Fibroblast of lung (primary cell): ENCODE results near the gene AEBP2.

Experiments
- EZH2 ChIP-seq: IDR thresholded peaks from 2 replicates; pipeline ENCODE4 v1.5.1; 2012; ENCODE audit warnings: low read length, control low read depth, mild to moderate bottlenecking; ENCODE audit errors: missing control alignments
- TF ChIP-seq, protein P1 (sequence below), 2 donors: IDR thresholded peaks in 1 of 2; conservative IDR thresholded peaks in 1 of 2; 1 replicate in 1 of 2; 2 replicates in 1 of 2; pipeline ENCODE4 v1.5.1; 2011 to 2012; ENCODE audit warnings: low read length in 2 of 2, control low read depth in 1 of 2, inconsistent platforms in 1 of 2, low read depth in 1 of 2, mild to moderate bottlenecking in 1 of 2

GRCh38 chr12:19496219-19496878, 57.1 kb downstream of the AEBP2 start:
- TF ChIP-seq EZH2: no peak
- TF ChIP-seq, protein P1, sequence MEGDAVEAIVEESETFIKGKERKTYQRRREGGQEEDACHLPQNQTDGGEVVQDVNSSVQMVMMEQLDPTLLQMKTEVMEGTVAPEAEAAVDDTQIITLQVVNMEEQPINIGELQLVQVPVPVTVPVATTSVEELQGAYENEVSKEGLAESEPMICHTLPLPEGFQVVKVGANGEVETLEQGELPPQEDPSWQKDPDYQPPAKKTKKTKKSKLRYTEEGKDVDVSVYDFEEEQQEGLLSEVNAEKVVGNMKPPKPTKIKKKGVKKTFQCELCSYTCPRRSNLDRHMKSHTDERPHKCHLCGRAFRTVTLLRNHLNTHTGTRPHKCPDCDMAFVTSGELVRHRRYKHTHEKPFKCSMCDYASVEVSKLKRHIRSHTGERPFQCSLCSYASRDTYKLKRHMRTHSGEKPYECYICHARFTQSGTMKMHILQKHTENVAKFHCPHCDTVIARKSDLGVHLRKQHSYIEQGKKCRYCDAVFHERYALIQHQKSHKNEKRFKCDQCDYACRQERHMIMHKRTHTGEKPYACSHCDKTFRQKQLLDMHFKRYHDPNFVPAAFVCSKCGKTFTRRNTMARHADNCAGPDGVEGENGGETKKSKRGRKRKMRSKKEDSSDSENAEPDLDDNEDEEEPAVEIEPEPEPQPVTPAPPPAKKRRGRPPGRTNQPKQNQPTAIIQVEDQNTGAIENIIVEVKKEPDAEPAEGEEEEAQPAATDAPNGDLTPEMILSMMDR (conservative IDR thresholded peaks at IDR 0.05 in 1 of 2, IDR thresholded peaks at IDR 0.05 in 1 of 2; ENCODE audit: low read depth in 1 of 2, low read length in 2 of 2): no peak
